B cell (primary cell): ENCODE data around the gene COG6. TPM values are rescaled to one million over a fixed set of nuclear protein-coding genes. Genes with fewer than 3 reads are reported as not detected.

Experiments used
- ATAC-seq: fragments of 200-7000 bp; cut with Tn5 transposase; one replicate; pipeline ENCODE4 v1.10.0; 2021; ENCODE audit warnings: low read depth, mild to moderate bottlenecking, moderate number of reproducible peaks, moderate library complexity
- CTCF ChIA-PET: fragments of 350-600 bp; sonication (Branson Sonifier 250); formaldehyde crosslinking; loops from one replicate; lab custom pipeline; 2021; ENCODE audit warnings: antibody characterized with exemption, inconsistent platforms; lab: Charles Lee
- POLR2A ChIA-PET: fragments of 350-600 bp; sonication (Branson Sonifier 250); formaldehyde crosslinking; loops from one replicate; lab custom pipeline; 2021; ENCODE audit warnings: antibody characterized with exemption; lab: Charles Lee
- DNase-seq: peaks from one replicate; pipeline ENCODE4 v3.0.0; 2013
- H2AFZ ChIP-seq: 2 replicates; pipeline ENCODE4 v1.6.1; 2012; ENCODE audit warnings: mild to moderate bottlenecking, low read depth, low read length; ENCODE audit not compliant: insufficient read depth, poor library complexity, severe bottlenecking
- H3K27ac ChIP-seq, 2 donors: 1 replicate in 1 of 2; 2 replicates in 1 of 2; pipeline ENCODE4 v1.5.1; 2012 to 2013; ENCODE audit warnings: low read length in 2 of 2, mild to moderate bottlenecking in 2 of 2, moderate library complexity in 1 of 2
- H3K27me3 ChIP-seq, 4 experiments: fragments of 200-600 bp in 1 of 4; sonication (generic) in 1 of 4; replicated peaks in 1 of 4; 1 replicate in 2 of 4; 2 replicates in 2 of 4; pipeline versions ENCODE4 v1.6.1 to v1.7.0; 2013 to 2016; ENCODE audit warnings: low read length in 3 of 4, mild to moderate bottlenecking in 2 of 4, mixed read lengths in 1 of 4, moderate library complexity in 1 of 4; ENCODE audit not compliant: insufficient read depth in 4 of 4, control insufficient read depth in 3 of 4; ENCODE audit errors: control extremely low read depth in 1 of 4
- H3K36me3 ChIP-seq, 2 experiments: replicated peaks in 1 of 2; 1 replicate in 1 of 2; 2 replicates in 1 of 2; pipeline versions ENCODE4 v1.6.1 to v1.7.1; 2013; ENCODE audit warnings: low read length in 1 of 2; ENCODE audit not compliant: insufficient read depth in 2 of 2, control insufficient read depth in 1 of 2; ENCODE audit errors: control extremely low read depth in 1 of 2, extremely low read depth in 1 of 2
- H3K4me1 ChIP-seq, 2 donors: fragments of 200-600 bp in 1 of 2; sonication (generic) in 1 of 2; 1 replicate in 1 of 2; 2 replicates in 1 of 2; pipeline versions ENCODE4 v1.5.1 to v1.6.1; 2013 to 2017; ENCODE audit warnings: low read length in 2 of 2; ENCODE audit not compliant: control insufficient read depth in 2 of 2, insufficient read depth in 2 of 2
- H3K4me2 ChIP-seq: replicated peaks from 2 replicates; pipeline ENCODE3; 2012; ENCODE audit warnings: mild to moderate bottlenecking, low read depth, low read length; ENCODE audit not compliant: poor library complexity, severe bottlenecking
- H3K4me3 ChIP-seq, 5 experiments: fragments of 200-600 bp in 1 of 5; sonication (generic) in 1 of 5; 1 replicate in 3 of 5; 2 replicates in 2 of 5; pipeline versions ENCODE4 v1.5.1 to v1.7.0; 2011 to 2016; ENCODE audit warnings: low read length in 4 of 5, mild to moderate bottlenecking in 4 of 5, low read depth in 2 of 5, control low read depth in 1 of 5, moderate library complexity in 1 of 5; ENCODE audit not compliant: insufficient read depth in 1 of 5; ENCODE audit errors: control extremely low read depth in 1 of 5, extremely low read depth in 1 of 5
- H3K79me2 ChIP-seq: fragments of 200-600 bp; sonication (generic); one replicate; pipeline ENCODE4 v1.6.0; 2016; ENCODE audit warnings: low read length; ENCODE audit not compliant: control insufficient read depth, insufficient read depth
- H3K9ac ChIP-seq: fragments of 200-600 bp; sonication (generic); 2 replicates; pipeline ENCODE4 v1.6.1; 2017; ENCODE audit warnings: mild to moderate bottlenecking, low read length, moderate library complexity
- H3K9me3 ChIP-seq, 3 donors: one replicate each; pipeline versions ENCODE4 v1.6.1 to v1.7.1; 2013; ENCODE audit warnings: low read length in 2 of 3; ENCODE audit not compliant: control insufficient read depth in 2 of 3, insufficient read depth in 1 of 3; ENCODE audit errors: control extremely low read depth in 1 of 3
- H4K20me1 ChIP-seq: 2 replicates; pipeline ENCODE4 v1.6.0; 2012; ENCODE audit warnings: mild to moderate bottlenecking, low read length; ENCODE audit not compliant: insufficient read depth, control insufficient read depth, poor library complexity, severe bottlenecking
- H3K27ac Mint-ChIP-seq: one replicate; pipeline ENCODE4 v1.8.0; 2021; ENCODE audit warnings: mixed read lengths
- H3K27me3 Mint-ChIP-seq: one replicate; pipeline ENCODE4 v1.8.0; 2021; ENCODE audit warnings: mixed read lengths
- H3K4me1 Mint-ChIP-seq: one replicate; pipeline ENCODE4 v1.8.0; 2021; ENCODE audit warnings: mixed read lengths
- H3K4me3 Mint-ChIP-seq: one replicate; pipeline ENCODE4 v1.8.0; 2021; ENCODE audit warnings: mixed read lengths
- H3K9me3 Mint-ChIP-seq: one replicate; pipeline ENCODE4 v1.8.0; 2022; ENCODE audit warnings: mixed read lengths; ENCODE audit not compliant: insufficient read depth
- EZH2 ChIP-seq: IDR thresholded peaks from 2 replicates; pipeline ENCODE4 v1.6.1; 2012; ENCODE audit warnings: borderline replicate concordance, low read depth, mild to moderate bottlenecking, moderate library complexity, low read length; ENCODE audit not compliant: insufficient read depth, poor library complexity, severe bottlenecking
- WGBS: methylation state at CpG from one replicate; pipeline ENCODE4 v1.1.5; 2013; ENCODE audit warnings: missing lambda C conversion rate; ENCODE audit not compliant: insufficient coverage; 5-methylcytosine and 5-hydroxymethylcytosine counted together
- intact Hi-C: fragments of 100-400 bp; cut with micrococcal nuclease; formaldehyde crosslinking; loops from one replicate; pipeline ENCODE4 v1.10.0; 2022
- polyA plus RNA-seq: library from polyadenylated mRNA; depleted of rRNA; stranded (reverse); fragments of >200 nt; gene quantifications from 2 replicates; pipeline ENCODE4 v1.2.3, GENCODE V29; 2012
- total RNA-seq, 2 donors: library from RNA; stranded (reverse); fragments of 120-200 nt in 1 of 2; gene quantifications; 1 replicate in 1 of 2; 2 replicates in 1 of 2; pipeline versions ENCODE4 v1.2.3 to v1.2.4, GENCODE V29; 2013 to 2022
- TF ChIP-seq, protein P1 (sequence below): fragments of 200-600 bp; IDR thresholded peaks from one replicate; pipeline ENCODE4 v1.8.0; 2022; ENCODE audit warnings: antibody characterized with exemption, mild to moderate bottlenecking

COG6 gene
- total and polyA plus RNA-seq, 2 donors (not counting 1 experiment from before 2014, with no cell fraction given): 7.7 to 49.9 TPM

DNA sequence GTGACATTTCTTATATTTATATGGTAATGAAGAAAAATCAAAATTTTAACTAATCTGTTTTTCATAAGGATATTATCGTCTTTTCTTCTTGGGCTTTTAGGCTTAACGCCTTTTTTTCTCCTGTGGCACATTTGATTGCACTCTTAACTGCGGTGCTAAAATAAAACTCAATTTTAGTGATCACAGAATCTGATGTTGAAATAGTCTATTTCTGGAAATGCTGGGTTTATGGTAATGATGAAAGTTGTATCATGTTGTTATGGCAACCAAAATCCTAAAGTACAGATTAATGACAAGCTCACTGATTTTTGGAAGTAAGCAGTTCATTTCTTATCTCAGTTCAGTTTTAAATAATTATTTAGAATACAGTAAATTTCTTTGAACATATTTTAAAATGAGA, 85.3 kb downstream of the COG6 start:
- ATAC-seq: no peak
- no peaks in the 10 kb centered on the region for H3K4me1 ChIP-seq
- no peak overlapping the region for H2AFZ ChIP-seq
- CTCF ChIA-PET: interaction anchor here (1.1 kb wide), 1 partner anchor 943 kb away, joined by 4 read pairs; no protein-coding TSS in a partner anchor
- no peaks in the 10 kb centered on the region for H3K36me3 ChIP-seq
- H3K9me3 ChIP-seq: no peaks in the 10 kb centered on the region
- Mint-ChIP-seq H3K4me1 (peaks cover 1% of the 10 kb centered on the region), H3K9me3 (no peaks in the 10 kb centered on the region), H3K27ac (no peak overlapping the region), H3K4me3 (no peak overlapping the region), H3K27me3 (no peaks in the 10 kb centered on the region)
- POLR2A ChIA-PET: no interaction called here
- DNase-seq: no peak
- no CpG with 5 or more reads among the region's 3 CpGs for WGBS
- TF ChIP-seq, protein P1, sequence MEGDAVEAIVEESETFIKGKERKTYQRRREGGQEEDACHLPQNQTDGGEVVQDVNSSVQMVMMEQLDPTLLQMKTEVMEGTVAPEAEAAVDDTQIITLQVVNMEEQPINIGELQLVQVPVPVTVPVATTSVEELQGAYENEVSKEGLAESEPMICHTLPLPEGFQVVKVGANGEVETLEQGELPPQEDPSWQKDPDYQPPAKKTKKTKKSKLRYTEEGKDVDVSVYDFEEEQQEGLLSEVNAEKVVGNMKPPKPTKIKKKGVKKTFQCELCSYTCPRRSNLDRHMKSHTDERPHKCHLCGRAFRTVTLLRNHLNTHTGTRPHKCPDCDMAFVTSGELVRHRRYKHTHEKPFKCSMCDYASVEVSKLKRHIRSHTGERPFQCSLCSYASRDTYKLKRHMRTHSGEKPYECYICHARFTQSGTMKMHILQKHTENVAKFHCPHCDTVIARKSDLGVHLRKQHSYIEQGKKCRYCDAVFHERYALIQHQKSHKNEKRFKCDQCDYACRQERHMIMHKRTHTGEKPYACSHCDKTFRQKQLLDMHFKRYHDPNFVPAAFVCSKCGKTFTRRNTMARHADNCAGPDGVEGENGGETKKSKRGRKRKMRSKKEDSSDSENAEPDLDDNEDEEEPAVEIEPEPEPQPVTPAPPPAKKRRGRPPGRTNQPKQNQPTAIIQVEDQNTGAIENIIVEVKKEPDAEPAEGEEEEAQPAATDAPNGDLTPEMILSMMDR: no peak
- no peak for TF ChIP-seq EZH2
- no peak overlapping the region for H3K4me2 ChIP-seq
- no peaks in the 10 kb centered on the region for H4K20me1 ChIP-seq
- no peak overlapping the region for H3K27ac ChIP-seq
- H3K4me3 ChIP-seq: no peak overlapping the region
- no peaks in the 10 kb centered on the region for H3K27me3 ChIP-seq
- intact Hi-C loops: no loop called here
- H3K79me2 ChIP-seq: no peaks in the 10 kb centered on the region
- no peak overlapping the region for H3K9ac ChIP-seq

- no peaks in the 10 kb centered on the region for H3K9me3 Mint-ChIP-seq
- intact Hi-C loops: no loop called here
Measured at GRCh38 chr13:39748961-39749360, 93.5 kb downstream of the COG6 start.

More at GRCh38 chr13:39748961-39749360, 93.5 kb downstream of the COG6 start:
- Histone ChIP-seq H3K27ac (no peak overlapping the region), H3K9ac (no peak overlapping the region), H3K79me2 (no peaks in the 10 kb centered on the region), H3K4me3 (no peak overlapping the region), H3K36me3 (peaks cover 0 to 8% of the 10 kb centered on the region in 2 experiments), H3K9me3 (no peaks in the 10 kb centered on the region), H3K4me1 (peaks cover 0 to 3% of the 10 kb centered on the region in 2 donors), H3K27me3 (no peaks in the 10 kb centered on the region), H3K4me2 (no peak overlapping the region), H2AFZ (no peak overlapping the region), H4K20me1 (no peaks in the 10 kb centered on the region)
- TF ChIP-seq, protein P1: no peak
- no peak for TF ChIP-seq EZH2
- DNase-seq: no peak
- WGBS: no CpG with 5 or more reads among the region's 1 CpG
- ChIA-PET POLR2A (no interaction called here), CTCF (no interaction called here)
- Mint-ChIP-seq H3K4me1 (no peaks in the 10 kb centered on the region), H3K27ac (no peak overlapping the region), H3K4me3 (no peak overlapping the region), H3K27me3 (no peaks in the 10 kb centered on the region)
- no peak for ATAC-seq
